ENCODE measurements around the gene ATG4A.

GRCh38 chrX:108148524-108148923 lies 56.9 kb downstream of the ATG4A start:
- no peak for TF ChIP-seq CTCF (IDR thresholded peaks at IDR 0.05; ENCODE audit: poor library complexity)
- no peak for TF ChIP-seq EZH2phosphoT487 (IDR thresholded peaks at IDR 0.05; ENCODE audit: low read depth, severe bottlenecking, unreplicated experiment)
- TF ChIP-seq EZH2 (IDR thresholded peaks at IDR 0.05; ENCODE audit: borderline replicate concordance) = no peak
